Body of pancreas (tissue), 4 donors: Measurements from ENCODE around the gene MAPK8IP3. TPM values are rescaled to one million over a fixed set of nuclear protein-coding genes. Genes with fewer than 3 reads are reported as not detected.

Source experiments
- ATAC-seq: fragments of 150-250 bp; one replicate; pipeline ENCODE4 v1.9.1; 2016
- DNase-seq, 4 donors: peaks; one replicate each; pipeline ENCODE4 v3.0.0-alpha.2; 2019
- H3K27ac ChIP-seq, 4 donors: fragments of 200-600 bp; sonication (generic); 1 replicate in 3 of 4; 2 replicates in 1 of 4; pipeline versions ENCODE4 v1.5.1 to v1.6.1; 2016 to 2019; ENCODE audit warnings: mild to moderate bottlenecking in 1 of 4, mixed read lengths in 1 of 4, moderate library complexity in 1 of 4
- H3K27me3 ChIP-seq, 2 donors: fragments of 200-600 bp; sonication (generic); one replicate each; pipeline ENCODE4 v1.6.0; 2016; ENCODE audit warnings: mild to moderate bottlenecking in 1 of 2
- H3K36me3 ChIP-seq, 2 donors: fragments of 200-600 bp; sonication (generic); replicated peaks in 1 of 2; 2 replicates each; pipeline ENCODE4 v1.5.1; 2016; ENCODE audit warnings: low read depth in 2 of 2; ENCODE audit not compliant: insufficient read depth in 1 of 2
- H3K4me1 ChIP-seq: fragments of 200-600 bp; sonication (generic); one replicate; pipeline ENCODE4 v1.6.0; 2016
- H3K4me3 ChIP-seq, 2 donors: fragments of 200-600 bp; sonication (generic); 1 replicate in 1 of 2; 2 replicates in 1 of 2; pipeline ENCODE4 v1.5.1; 2016 to 2019
- H3K9me3 ChIP-seq, 3 donors: fragments of 200-600 bp; sonication (generic); 1 replicate in 2 of 3; 2 replicates in 1 of 3; pipeline ENCODE4 v1.5.1; 2016
- CTCF ChIP-seq, 7 experiments: fragments of 450-650 bp in 4 of 7; fragments of 200-600 bp in 3 of 7; sonication (generic) in 3 of 7; IDR thresholded peaks; one replicate each; pipeline ENCODE4 v1.5.1; 2016 to 2019; ENCODE audit warnings: antibody characterized with exemption in 7 of 7
- POLR2A ChIP-seq, 3 donors: fragments of 450-650 bp; IDR thresholded peaks; one replicate each; pipeline ENCODE4 v1.6.1; 2016; ENCODE audit warnings: antibody characterized with exemption in 3 of 3, mild to moderate bottlenecking in 2 of 3
- WGBS, 2 donors: methylation state at CpG; one replicate each; pipeline ENCODE4 v1.1.5; 2017; 5-methylcytosine and 5-hydroxymethylcytosine counted together
- intact Hi-C: fragments of 100-400 bp; cut with DNase I; formaldehyde crosslinking; loops from one replicate; pipeline ENCODE4 v1.15.1; 2023
- total RNA-seq, 2 donors: library from RNA; depleted of rRNA; stranded (reverse); fragments of >200 nt; gene quantifications; one replicate each; pipeline ENCODE4 v1.1.0, GENCODE V29; 2016

MAPK8IP3 gene
- total RNA-seq, 2 donors from 2014 or later: 79.9 to 103 TPM

GRCh38 chr16:1812732-1813163 lies 106.8 kb downstream of the MAPK8IP3 start:
- ATAC-seq (peak; percentile 91), DNase-seq (peak; percentile 78 to 88 (median 86))
- Histone ChIP-seq H3K9me3 (no peaks in the 10 kb centered on the region), H3K4me3 (no peak overlapping the region), H3K27ac (peak overlapping the region in 1 of 4 donors; percentile 53), H3K4me1 (peaks cover 10% of the 10 kb centered on the region), H3K36me3 (peaks cover 0 to 19% of the 10 kb centered on the region in 2 donors), H3K27me3 (no peaks in the 10 kb centered on the region)
- WGBS, 2 donors: 6 to 15% methylated on average over 10 to 17 of the region's 17 CpGs
- TF ChIP-seq CTCF (IDR thresholded peaks at IDR 0.05): peak; percentile 48 to 88 (median 75)
- no peak for TF ChIP-seq POLR2A (IDR thresholded peaks at IDR 0.05)
- intact Hi-C loops: no loop called here

GRCh38 chr16:1815461-1815860 lies 109.5 kb downstream of the MAPK8IP3 start:
- WGBS, 2 donors: 84 to 93% methylated on average over 11 of the region's 11 CpGs
- intact Hi-C loops: no loop called here
- Histone ChIP-seq H3K4me3 (no peak overlapping the region), H3K27me3 (no peaks in the 10 kb centered on the region), H3K36me3 (peaks cover 0 to 8% of the 10 kb centered on the region in 2 donors), H3K4me1 (peaks cover 10% of the 10 kb centered on the region), H3K9me3 (no peaks in the 10 kb centered on the region), H3K27ac (no peak overlapping the region)
- TF ChIP-seq POLR2A (IDR thresholded peaks at IDR 0.05) (no peak), CTCF (IDR thresholded peaks at IDR 0.05) (no peak)
- no peak for ATAC-seq
- DNase-seq: no peak

- H3K9me3 ChIP-seq: no peaks in the 10 kb centered on the region
- ATAC-seq: no peak
- 87 to 92% methylated on average over 25 to 39 of the region's 40 CpGs for WGBS, 2 donors
Measured at GRCh38 chr16:1816396-1817275, 110.6 kb downstream of the MAPK8IP3 start.

GRCh38 chr16:1817276-1817589 lies 111.2 kb downstream of the MAPK8IP3 start:
- DNase-seq: no peak
- TF ChIP-seq CTCF (IDR thresholded peaks at IDR 0.05) (no peak), POLR2A (IDR thresholded peaks at IDR 0.05) (no peak)
- intact Hi-C loops: no loop called here
- peaks cover 10% of the 10 kb centered on the region for H3K4me1 ChIP-seq
- H3K27me3 ChIP-seq: no peaks in the 10 kb centered on the region
- H3K4me3 ChIP-seq: no peak overlapping the region
- ATAC-seq: no peak
- WGBS, 2 donors: 96 to 98% methylated on average over 5 to 8 of the region's 9 CpGs
- H3K27ac ChIP-seq: no peak overlapping the region
- H3K36me3 ChIP-seq: peaks cover 0 to 8% of the 10 kb centered on the region in 2 donors
- H3K9me3 ChIP-seq: no peaks in the 10 kb centered on the region

More at GRCh38 chr16:1816396-1817275, 110.6 kb downstream of the MAPK8IP3 start:
- Histone ChIP-seq H3K36me3 (peaks cover 0 to 8% of the 10 kb centered on the region in 2 donors), H3K27me3 (no peaks in the 10 kb centered on the region), H3K4me1 (peaks cover 10% of the 10 kb centered on the region), H3K4me3 (no peak overlapping the region), H3K27ac (no peak overlapping the region)
- no peak for DNase-seq
- intact Hi-C loops: no loop called here
- TF ChIP-seq POLR2A (IDR thresholded peaks at IDR 0.05) (no peak), CTCF (IDR thresholded peaks at IDR 0.05) (no peak)
